Middle frontal gyrus (tissue), 1 donor: Measurements from ENCODE around the gene MFSD6.
"Not testable (repeated sequence)": the region's sequence is repeated elsewhere in the genome, so short reads cannot be mapped to it uniquely, and the experiment has no call there.

Experiments
- DNase-seq: peaks from one replicate; pipeline ENCODE4 v3.0.0-alpha.2; 2015; ENCODE audit warnings: low spot score; ENCODE audit errors: extremely low spot score

MFSD6 gene

GRCh38 chr2:190407662-190408537 lies at the start of gene MFSD6:
MFSD6 (plus strand) TSS chr2:190408355; CDS start chr2:190436030, 27,675 bp downstream.
- DNase-seq, result no peak

GRCh38 chr2:190358655-190359448 lies 49.3 kb upstream of the MFSD6 start:
- not testable (repeated sequence) for DNase-seq

GRCh38 chr2:190360561-190360960 lies 47.6 kb upstream of the MFSD6 start:
- no peak for DNase-seq

GRCh38 chr2:190360965-190361364 lies 47.2 kb upstream of the MFSD6 start:
- no peak for DNase-seq

GRCh38 chr2:190361572-190361971 lies 46.6 kb upstream of the MFSD6 start:
- no peak for DNase-seq

- DNase-seq, result no peak
These were observed 45.3 kb upstream of the MFSD6 start for GRCh38 chr2:190362894-190363293.

- DNase-seq, result no peak
These were observed 42.5 kb upstream of the MFSD6 start for GRCh38 chr2:190365499-190366204.

GRCh38 chr2:190366248-190366753 lies 41.9 kb upstream of the MFSD6 start:
- DNase-seq, result no peak

GRCh38 chr2:190367091-190367490 lies 41.1 kb upstream of the MFSD6 start:
- no peak for DNase-seq

- no peak for DNase-seq
These were observed 38.5 kb upstream of the MFSD6 start for GRCh38 chr2:190369635-190370034.

GRCh38 chr2:190376083-190376482 lies 32.1 kb upstream of the MFSD6 start:
- no peak for DNase-seq

- no peak for DNase-seq
These were observed 31.4 kb upstream of the MFSD6 start for GRCh38 chr2:190376591-190377245.

- no peak for DNase-seq
These were observed 29.3 kb upstream of the MFSD6 start for GRCh38 chr2:190378880-190379237.

- no peak for DNase-seq
These were observed 28.7 kb upstream of the MFSD6 start for GRCh38 chr2:190379249-190379964.

- no peak for DNase-seq
These were observed 27.2 kb upstream of the MFSD6 start for GRCh38 chr2:190380962-190381412.

GRCh38 chr2:190382851-190383250 lies 25.3 kb upstream of the MFSD6 start:
- no peak for DNase-seq

GRCh38 chr2:190387422-190387821 lies 20.7 kb upstream of the MFSD6 start:
- no peak for DNase-seq

GRCh38 chr2:190396271-190396670 lies 11.9 kb upstream of the MFSD6 start:
- no peak for DNase-seq

- no peak for DNase-seq
These were observed 5.1 kb upstream of the MFSD6 start for GRCh38 chr2:190402986-190403603.

- peak; percentile 50 for DNase-seq
These were observed 3.7 kb upstream of the MFSD6 start for GRCh38 chr2:190404487-190404886.
